GM03348 (cell line): Measurements from ENCODE around the gene TGFBR1.

ENCODE experiments used
- DNase-seq: peaks from one replicate; pipeline ENCODE4 v3.0.0; 2012; ENCODE audit warnings: low spot score

TGFBR1 gene

GRCh38 chr9:99107421-99107820 is 2.5 kb downstream of the TGFBR1 start:
- DNase-seq = no peak

GRCh38 chr9:99108131-99108530 is 3.2 kb downstream of the TGFBR1 start:
- no peak for DNase-seq

GRCh38 chr9:99109522-99109921 is 4.6 kb downstream of the TGFBR1 start:
- peak; percentile 59 for DNase-seq

GRCh38 chr9:99112750-99113413 is 8.0 kb downstream of the TGFBR1 start:
- no peak for DNase-seq

- no peak for DNase-seq
Measured at GRCh38 chr9:99113414-99114048, 8.6 kb downstream of the TGFBR1 start.

- no peak for DNase-seq
Measured at GRCh38 chr9:99114049-99114440, 9.1 kb downstream of the TGFBR1 start.

GRCh38 chr9:99114846-99115500 is 10.1 kb downstream of the TGFBR1 start:
- no peak for DNase-seq

GRCh38 chr9:99116003-99116411 is 11.1 kb downstream of the TGFBR1 start:
- no peak for DNase-seq

- no peak for DNase-seq
Measured at GRCh38 chr9:99118782-99119466, 14.0 kb downstream of the TGFBR1 start.

- no peak for DNase-seq
Measured at GRCh38 chr9:99119976-99120655, 15.2 kb downstream of the TGFBR1 start.

GRCh38 chr9:99121604-99122003 is 16.7 kb downstream of the TGFBR1 start:
- no peak for DNase-seq

GRCh38 chr9:99124534-99125255 is 19.8 kb downstream of the TGFBR1 start:
- DNase-seq = no peak

GRCh38 chr9:99125446-99125845 is 20.5 kb downstream of the TGFBR1 start:
- DNase-seq = no peak

- DNase-seq = no peak
Measured at GRCh38 chr9:99126312-99126711, 21.4 kb downstream of the TGFBR1 start.

GRCh38 chr9:99127356-99128132 is 22.6 kb downstream of the TGFBR1 start:
- DNase-seq = peak; percentile 13

GRCh38 chr9:99128133-99128406 is 23.2 kb downstream of the TGFBR1 start:
- DNase-seq = no peak

GRCh38 chr9:99129091-99129490 is 24.2 kb downstream of the TGFBR1 start:
- no peak for DNase-seq

- DNase-seq = no peak
Measured at GRCh38 chr9:99130069-99130468, 25.2 kb downstream of the TGFBR1 start.

GRCh38 chr9:99133145-99133544 is 28.2 kb downstream of the TGFBR1 start:
- no peak for DNase-seq

GRCh38 chr9:99134893-99135341 is 30.0 kb downstream of the TGFBR1 start:
- DNase-seq = peak; percentile 50

- no peak for DNase-seq
Measured at GRCh38 chr9:99135456-99135855, 30.5 kb downstream of the TGFBR1 start.
